ENCODE data around the gene NRBP1.
"Not testable (repeated sequence)": the region's sequence is repeated elsewhere in the genome, so short reads cannot be mapped to it uniquely, and the experiment has no call there.

NRBP1 gene

GRCh38 chr2:27422958-27423357 lies 5.5 kb upstream of the NRBP1 start:
- WGBS, 2 experiments, result 90 to 94% methylated on average over 2 to 3 of the region's 3 CpGs
- Histone ChIP-seq H3K27ac (ENCODE audit: insufficient read depth, low read depth, low read length, poor library complexity, severe bottlenecking) (no peak overlapping the region), H3K9me3 (ENCODE audit: control insufficient read depth, low read length) (no peaks in the 10 kb centered on the region), H3K4me3 (ENCODE audit: insufficient read depth, low read depth, low read length) (no peak overlapping the region), H3K36me3 (ENCODE audit: control insufficient read depth, insufficient read depth, low read length) (no peaks in the 10 kb centered on the region), H3K27me3 (ENCODE audit: control insufficient read depth, insufficient read depth, low read length, poor library complexity, severe bottlenecking) (no peaks in the 10 kb centered on the region), H3K4me1 (ENCODE audit: control insufficient read depth, insufficient read depth, low read length) (no peaks in the 10 kb centered on the region)

DNA sequence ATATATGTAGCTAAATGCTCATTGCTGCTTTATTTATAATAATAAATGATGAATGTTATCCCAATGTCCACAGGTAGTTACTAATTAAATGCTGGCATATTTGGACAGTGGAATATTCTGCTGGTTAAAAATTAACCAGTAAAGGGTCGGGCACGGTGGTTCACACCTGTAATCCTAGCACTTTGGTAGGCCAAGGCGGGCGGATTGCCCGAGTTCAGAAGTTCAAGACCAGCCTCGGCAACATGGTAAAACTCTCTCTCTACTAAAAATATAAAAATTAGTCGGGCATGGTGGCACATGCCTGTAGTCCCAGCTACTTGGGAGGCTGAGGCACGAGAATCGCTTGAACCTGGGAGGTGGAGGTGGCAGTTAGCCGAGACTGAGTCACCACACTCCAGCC lies 3.4 kb upstream of the NRBP1 start:
- not testable (repeated sequence) for H3K9me3 ChIP-seq (ENCODE audit: control insufficient read depth, low read length); H3K36me3 ChIP-seq (ENCODE audit: control insufficient read depth, insufficient read depth, low read length); H3K4me3 ChIP-seq (ENCODE audit: insufficient read depth, low read depth, low read length); H3K4me1 ChIP-seq (ENCODE audit: control insufficient read depth, insufficient read depth, low read length); H3K27ac ChIP-seq (ENCODE audit: insufficient read depth, low read depth, low read length, poor library complexity, severe bottlenecking); H3K27me3 ChIP-seq (ENCODE audit: control insufficient read depth, insufficient read depth, low read length, poor library complexity, severe bottlenecking)
- WGBS, 2 experiments, result 91 to 94% methylated on average over 10 of the region's 10 CpGs

- Histone ChIP-seq H3K4me1 (ENCODE audit: control insufficient read depth, insufficient read depth, low read length) (peaks cover 8% of the 10 kb centered on the region), H3K27me3 (ENCODE audit: control insufficient read depth, insufficient read depth, low read length, poor library complexity, severe bottlenecking) (no peaks in the 10 kb centered on the region), H3K9me3 (ENCODE audit: control insufficient read depth, low read length) (no peaks in the 10 kb centered on the region), H3K4me3 (ENCODE audit: insufficient read depth, low read depth, low read length) (peak overlapping the region; percentile 94), H3K36me3 (ENCODE audit: control insufficient read depth, insufficient read depth, low read length) (no peaks in the 10 kb centered on the region), H3K27ac (ENCODE audit: insufficient read depth, low read depth, low read length, poor library complexity, severe bottlenecking) (peak overlapping the region; percentile 91)
- WGBS, 2 experiments, result 31 to 39% methylated on average over 7 of the region's 7 CpGs
These were observed 593 bp upstream of the NRBP1 start for GRCh38 chr2:27427863-27428212.

DNA sequence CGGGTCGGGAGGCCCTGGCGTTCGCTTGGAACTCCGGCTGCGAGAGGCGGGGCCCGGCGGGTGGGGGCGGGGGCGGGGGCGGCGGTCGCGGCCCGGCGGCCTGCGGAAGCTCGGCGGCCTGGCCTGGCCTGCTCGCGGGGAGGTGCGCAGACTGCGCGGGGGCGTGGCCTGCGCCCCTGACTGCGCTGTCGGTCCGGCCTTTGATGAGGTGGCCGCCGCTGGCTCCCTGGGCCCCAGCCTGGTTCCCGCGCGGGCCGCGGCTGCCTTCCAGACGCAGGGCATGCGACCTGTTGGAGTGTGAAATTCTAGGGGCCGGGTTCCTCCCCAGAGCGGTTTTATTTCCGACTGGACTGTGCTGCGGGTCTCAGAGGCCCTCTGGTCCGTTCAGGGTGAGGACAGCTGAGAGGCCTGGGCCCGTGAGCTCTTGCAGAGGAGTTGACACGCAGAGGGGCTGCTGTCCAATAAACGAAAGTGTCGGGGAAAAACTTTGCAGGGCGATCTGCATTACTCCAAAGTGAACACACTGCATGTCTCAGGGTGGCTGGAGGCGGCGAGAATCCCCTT lies 629 bp downstream of the NRBP1 start:
- peaks cover 8% of the 10 kb centered on the region for H3K4me1 ChIP-seq (ENCODE audit: control insufficient read depth, insufficient read depth, low read length)
- H3K27ac ChIP-seq (ENCODE audit: insufficient read depth, low read depth, low read length, poor library complexity, severe bottlenecking), result peak overlapping the region; percentile 91
- H3K4me3 ChIP-seq (ENCODE audit: insufficient read depth, low read depth, low read length), result peak overlapping the region; percentile 94
- H3K27me3 ChIP-seq (ENCODE audit: control insufficient read depth, insufficient read depth, low read length, poor library complexity, severe bottlenecking), result no peaks in the 10 kb centered on the region
- no peaks in the 10 kb centered on the region for H3K9me3 ChIP-seq (ENCODE audit: control insufficient read depth, low read length)
- 0 to 1% methylated on average over 51 of the region's 51 CpGs for WGBS, 2 experiments
- peaks cover 10% of the 10 kb centered on the region for H3K36me3 ChIP-seq (ENCODE audit: control insufficient read depth, insufficient read depth, low read length)

- Histone ChIP-seq H3K27me3 (ENCODE audit: control insufficient read depth, insufficient read depth, low read length, poor library complexity, severe bottlenecking) (no peaks in the 10 kb centered on the region), H3K4me1 (ENCODE audit: control insufficient read depth, insufficient read depth, low read length) (peaks cover 8% of the 10 kb centered on the region), H3K27ac (ENCODE audit: insufficient read depth, low read depth, low read length, poor library complexity, severe bottlenecking) (no peak overlapping the region), H3K36me3 (ENCODE audit: control insufficient read depth, insufficient read depth, low read length) (peaks cover 31% of the 10 kb centered on the region), H3K9me3 (ENCODE audit: control insufficient read depth, low read length) (no peaks in the 10 kb centered on the region), H3K4me3 (ENCODE audit: insufficient read depth, low read depth, low read length) (no peak overlapping the region)
These were observed 3.0 kb downstream of the NRBP1 start for GRCh38 chr2:27431395-27431794.

GRCh38 chr2:27435628-27436027 lies 7.2 kb downstream of the NRBP1 start:
- WGBS, 2 experiments, result 90 to 96% methylated on average over 6 of the region's 6 CpGs
- Histone ChIP-seq H3K27ac (ENCODE audit: insufficient read depth, low read depth, low read length, poor library complexity, severe bottlenecking) (no peak overlapping the region), H3K9me3 (ENCODE audit: control insufficient read depth, low read length) (no peaks in the 10 kb centered on the region), H3K27me3 (ENCODE audit: control insufficient read depth, insufficient read depth, low read length, poor library complexity, severe bottlenecking) (no peaks in the 10 kb centered on the region), H3K4me1 (ENCODE audit: control insufficient read depth, insufficient read depth, low read length) (no peaks in the 10 kb centered on the region), H3K4me3 (ENCODE audit: insufficient read depth, low read depth, low read length) (no peak overlapping the region), H3K36me3 (ENCODE audit: control insufficient read depth, insufficient read depth, low read length) (peaks cover 52% of the 10 kb centered on the region)

DNA sequence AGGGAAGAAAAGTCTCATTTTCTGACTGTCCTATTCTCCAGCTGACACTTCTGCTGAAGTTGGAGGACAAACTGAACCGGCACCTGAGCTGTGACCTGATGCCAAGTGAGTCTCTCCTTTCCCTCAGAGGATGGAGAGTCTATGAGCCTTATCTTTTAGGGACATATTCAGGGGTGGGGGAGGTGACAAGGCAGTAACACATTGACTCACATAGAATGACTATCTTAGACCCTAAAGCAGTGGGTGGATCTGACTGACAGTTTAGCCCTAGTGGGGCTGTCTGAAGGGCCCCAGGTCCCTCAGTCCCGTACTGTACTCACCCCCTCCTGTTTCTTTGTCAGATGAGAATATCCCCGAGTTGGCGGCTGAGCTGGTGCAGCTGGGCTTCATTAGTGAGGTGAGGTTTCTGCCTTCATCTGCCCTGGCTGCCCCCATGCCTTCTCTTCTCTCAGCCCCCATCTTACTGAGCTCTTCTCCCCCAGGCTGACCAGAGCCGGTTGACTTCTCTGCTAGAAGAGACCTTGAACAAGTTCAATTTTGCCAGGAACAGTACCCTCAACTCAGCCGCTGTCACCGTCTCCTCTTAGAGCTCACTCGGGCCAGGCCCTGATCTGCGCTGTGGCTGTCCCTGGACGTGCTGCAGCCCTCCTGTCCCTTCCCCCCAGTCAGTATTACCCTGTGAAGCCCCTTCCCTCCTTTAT lies 12.9 kb downstream of the NRBP1 start:
- Histone ChIP-seq H3K36me3 (ENCODE audit: control insufficient read depth, insufficient read depth, low read length) (peaks cover 33% of the 10 kb centered on the region), H3K27ac (ENCODE audit: insufficient read depth, low read depth, low read length, poor library complexity, severe bottlenecking) (no peak overlapping the region), H3K4me3 (ENCODE audit: insufficient read depth, low read depth, low read length) (no peak overlapping the region), H3K27me3 (ENCODE audit: control insufficient read depth, insufficient read depth, low read length, poor library complexity, severe bottlenecking) (no peaks in the 10 kb centered on the region), H3K9me3 (ENCODE audit: control insufficient read depth, low read length) (no peaks in the 10 kb centered on the region), H3K4me1 (ENCODE audit: control insufficient read depth, insufficient read depth, low read length) (peaks cover 6% of the 10 kb centered on the region)
- 83 to 85% methylated on average over 10 of the region's 10 CpGs for WGBS, 2 experiments

DNA sequence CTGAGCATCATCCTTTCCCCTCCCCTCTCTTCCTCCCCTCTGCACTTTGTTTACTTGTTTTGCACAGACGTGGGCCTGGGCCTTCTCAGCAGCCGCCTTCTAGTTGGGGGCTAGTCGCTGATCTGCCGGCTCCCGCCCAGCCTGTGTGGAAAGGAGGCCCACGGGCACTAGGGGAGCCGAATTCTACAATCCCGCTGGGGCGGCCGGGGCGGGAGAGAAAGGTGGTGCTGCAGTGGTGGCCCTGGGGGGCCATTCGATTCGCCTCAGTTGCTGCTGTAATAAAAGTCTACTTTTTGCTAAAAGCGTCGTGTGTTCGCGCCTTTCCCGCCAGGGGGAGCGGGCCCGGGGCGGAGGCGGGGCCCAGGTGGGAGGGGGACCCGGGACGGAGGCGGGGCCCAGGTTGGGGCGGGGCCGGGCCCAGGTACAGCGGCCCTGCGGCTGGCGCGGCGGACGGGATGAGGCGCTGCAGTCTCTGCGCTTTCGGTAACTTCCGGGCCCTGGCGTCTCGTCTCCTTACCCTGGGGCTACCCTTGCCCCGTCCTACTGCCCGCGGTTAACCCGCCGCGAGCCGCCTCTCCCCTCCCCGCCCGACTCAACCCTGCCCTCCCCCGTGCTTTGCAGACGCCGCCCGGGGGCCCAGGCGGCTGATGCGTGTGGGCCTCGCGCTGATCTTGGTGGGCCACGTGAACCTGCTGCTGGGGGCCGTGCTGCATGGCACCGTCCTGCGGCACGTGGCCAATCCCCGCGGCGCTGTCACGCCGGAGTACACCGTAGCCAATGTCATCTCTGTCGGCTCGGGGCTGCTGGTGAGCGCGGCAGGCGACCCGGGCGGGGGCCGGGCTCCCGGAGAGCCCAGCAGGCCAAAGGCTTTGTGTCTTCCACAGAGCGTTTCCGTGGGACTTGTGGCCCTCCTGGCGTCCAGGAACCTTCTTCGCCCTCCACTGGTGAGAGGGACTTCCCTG lies 13.8 kb downstream of the NRBP1 start, which contains the start of gene KRTCAP3:
KRTCAP3 (plus strand) TSS at position 424 of the 962 bp plus-strand sequence; CDS start at position 456, 32 bp downstream.
- no peak within 1 kb of the TSS for H3K27ac ChIP-seq (ENCODE audit: insufficient read depth, low read depth, low read length, poor library complexity, severe bottlenecking)

GRCh38 chr2:27442920-27443282 lies 14.5 kb downstream of the NRBP1 start:
- peak overlapping the region; percentile 35 for H3K4me3 ChIP-seq (ENCODE audit: insufficient read depth, low read depth, low read length)
- H3K4me1 ChIP-seq (ENCODE audit: control insufficient read depth, insufficient read depth, low read length), result peaks cover 6% of the 10 kb centered on the region
- no peaks in the 10 kb centered on the region for H3K9me3 ChIP-seq (ENCODE audit: control insufficient read depth, low read length)
- H3K27ac ChIP-seq (ENCODE audit: insufficient read depth, low read depth, low read length, poor library complexity, severe bottlenecking), result no peak overlapping the region
- H3K27me3 ChIP-seq (ENCODE audit: control insufficient read depth, insufficient read depth, low read length, poor library complexity, severe bottlenecking), result no peaks in the 10 kb centered on the region
- H3K36me3 ChIP-seq (ENCODE audit: control insufficient read depth, insufficient read depth, low read length), result peaks cover 29% of the 10 kb centered on the region
- WGBS, 2 experiments, result 77 to 79% methylated on average over 6 of the region's 6 CpGs

More for the DNA sequence above, 13.8 kb downstream of the NRBP1 start, which contains the start of gene KRTCAP3:
- peak within 1 kb of the TSS; percentile 35 for H3K4me3 ChIP-seq (ENCODE audit: insufficient read depth, low read depth, low read length)
- H3K36me3 ChIP-seq (ENCODE audit: control insufficient read depth, insufficient read depth, low read length), result peaks cover 27% of the 10 kb centered on the region
- peaks cover 6% of the 10 kb centered on the region for H3K4me1 ChIP-seq (ENCODE audit: control insufficient read depth, insufficient read depth, low read length)
- H3K27me3 ChIP-seq (ENCODE audit: control insufficient read depth, insufficient read depth, low read length, poor library complexity, severe bottlenecking), result no peaks in the 10 kb centered on the region
- H3K9me3 ChIP-seq (ENCODE audit: control insufficient read depth, low read length), result no peaks in the 10 kb centered on the region
- 12 to 13% methylated on average over 80 of the region's 80 CpGs for WGBS, 2 experiments

DNA sequence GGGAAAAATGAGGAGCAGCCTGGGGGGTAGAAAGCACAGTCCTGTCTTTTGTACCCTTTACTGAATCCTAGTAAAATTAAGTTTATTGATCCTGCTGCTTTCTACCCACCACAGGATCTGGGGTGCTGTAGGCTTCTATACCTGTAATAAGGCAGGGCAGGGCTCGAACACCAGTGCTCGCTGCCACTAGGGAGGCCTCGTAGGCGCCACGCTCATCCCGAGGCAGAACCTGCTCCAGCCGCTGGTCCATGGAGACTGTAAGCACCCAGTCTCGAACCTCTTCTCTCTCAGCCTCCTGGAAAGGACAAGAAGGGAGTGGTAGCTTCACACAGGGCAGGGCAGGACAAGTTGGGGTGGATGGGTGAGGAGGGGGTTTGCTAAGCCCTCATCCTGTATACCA lies 16.7 kb downstream of the NRBP1 start:
- no peaks in the 10 kb centered on the region for H3K9me3 ChIP-seq (ENCODE audit: control insufficient read depth, low read length)
- peaks cover 6% of the 10 kb centered on the region for H3K4me1 ChIP-seq (ENCODE audit: control insufficient read depth, insufficient read depth, low read length)
- H3K36me3 ChIP-seq (ENCODE audit: control insufficient read depth, insufficient read depth, low read length), result peaks cover 32% of the 10 kb centered on the region
- H3K27ac ChIP-seq (ENCODE audit: insufficient read depth, low read depth, low read length, poor library complexity, severe bottlenecking), result no peak overlapping the region
- no peaks in the 10 kb centered on the region for H3K27me3 ChIP-seq (ENCODE audit: control insufficient read depth, insufficient read depth, low read length, poor library complexity, severe bottlenecking)
- 95 to 97% methylated on average over 8 of the region's 8 CpGs for WGBS, 2 experiments
- no peak overlapping the region for H3K4me3 ChIP-seq (ENCODE audit: insufficient read depth, low read depth, low read length)
